GM23248 (cell line): ENCODE measurements around the gene TSPEAR.

Experiments used
- EZH2 ChIP-seq: fragments of 200-600 bp; sonication (generic); IDR thresholded peaks from 2 replicates; pipeline ENCODE4 v1.6.1; 2018; ENCODE audit warnings: antibody characterized with exemption, mild to moderate bottlenecking; ENCODE audit not compliant: insufficient read depth, poor library complexity, severe bottlenecking
- EZH2phosphoT487 ChIP-seq: fragments of 200-600 bp; sonication (generic); IDR thresholded peaks from 2 replicates; pipeline ENCODE4 v1.6.1; 2018; ENCODE audit warnings: antibody characterized with exemption, moderate library complexity, mild to moderate bottlenecking, low read depth; ENCODE audit not compliant: insufficient read depth

DNA sequence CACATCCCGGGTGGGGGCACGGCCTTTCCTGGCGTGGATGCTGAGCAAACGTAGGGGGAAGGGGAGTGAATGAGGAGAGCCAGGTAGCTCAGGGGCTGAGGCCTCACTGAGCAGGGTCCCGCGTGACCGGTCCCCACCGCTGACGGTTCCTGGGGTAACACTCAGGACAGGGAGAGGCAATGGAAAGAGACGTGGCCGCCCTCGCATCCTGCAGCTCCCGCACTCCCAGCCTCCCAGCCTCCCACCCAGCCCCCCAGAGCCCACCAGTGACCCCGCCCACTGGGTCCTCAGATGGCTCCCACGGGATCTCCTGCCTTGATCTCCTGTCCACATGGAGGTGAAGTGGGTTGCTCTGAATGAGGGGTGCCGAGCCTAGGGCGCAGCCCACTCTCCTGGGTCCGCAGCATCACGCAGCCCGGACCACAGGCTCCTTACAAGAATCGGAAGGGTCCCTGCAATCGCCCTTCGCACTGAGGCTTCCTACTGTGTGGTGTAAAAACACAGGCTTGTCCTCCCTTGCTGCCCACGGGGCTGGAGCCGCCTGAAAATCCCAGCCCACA lies 2.4 kb downstream of the TSPEAR start:
- TF ChIP-seq EZH2phosphoT487 (no peak), EZH2 (no peak)
